Tibial artery (tissue), 4 donors: Measurements from ENCODE around the gene NANOS1.

Experiments used
- DNase-seq, 2 donors: peaks; one replicate each; pipeline ENCODE4 v3.0.0-alpha.2; 2019
- H3K27ac ChIP-seq, 2 donors: fragments of 200-600 bp; sonication (generic) in 1 of 2; 1 replicate in 1 of 2; 2 replicates in 1 of 2; pipeline ENCODE4 v1.5.1; 2018 to 2019; ENCODE audit warnings: mild to moderate bottlenecking in 1 of 2
- H3K27me3 ChIP-seq, 2 donors: fragments of 200-600 bp; sonication (generic) in 1 of 2; one replicate each; pipeline versions ENCODE4 v1.5.1 to v1.6.0; 2016 to 2019
- H3K36me3 ChIP-seq, 3 donors: fragments of 200-600 bp; sonication (generic) in 2 of 3; one replicate each; pipeline ENCODE4 v1.5.1; 2016 to 2019; ENCODE audit warnings: mild to moderate bottlenecking in 2 of 3
- H3K4me1 ChIP-seq, 4 donors: fragments of 200-600 bp; sonication (generic) in 2 of 4; 1 replicate in 3 of 4; 2 replicates in 1 of 4; pipeline ENCODE4 v1.5.1; 2016 to 2019
- H3K4me3 ChIP-seq, 2 donors: fragments of 200-600 bp; sonication (generic) in 1 of 2; 1 replicate in 1 of 2; 2 replicates in 1 of 2; pipeline ENCODE4 v1.5.1; 2018 to 2019; ENCODE audit warnings: mild to moderate bottlenecking in 2 of 2
- H3K9me3 ChIP-seq, 3 donors: fragments of 200-600 bp; sonication (generic) in 1 of 3; one replicate each; pipeline ENCODE4 v1.5.1; 2016 to 2019
- CTCF ChIP-seq, 2 experiments: fragments of 200-600 bp in 1 of 2; fragments of 450-650 bp in 1 of 2; IDR thresholded peaks; one replicate each; pipeline ENCODE4 v1.5.1; 2017 to 2019; ENCODE audit warnings: antibody characterized with exemption in 2 of 2, mild to moderate bottlenecking in 1 of 2, moderate library complexity in 1 of 2
- intact Hi-C: fragments of 100-400 bp; cut with DNase I; formaldehyde crosslinking; loops from one replicate; pipeline ENCODE4 v1.15.0; 2023; ENCODE audit warnings: low total_unique reads

NANOS1 gene

GRCh38 chr10:119020627-119020946, 8.9 kb upstream of the NANOS1 start:
- intact Hi-C loops: no loop called here
- H3K27me3 ChIP-seq: no peaks in the 10 kb centered on the region

GRCh38 chr10:119022846-119023552, 6.5 kb upstream of the NANOS1 start:
- peak in 1 of 2 donors; percentile 12 for DNase-seq
- intact Hi-C loops: no loop called here
- Histone ChIP-seq H3K27me3 (no peaks in the 10 kb centered on the region), H3K9me3 (no peaks in the 10 kb centered on the region), H3K27ac (peak overlapping the region; percentile 14 to 33), H3K4me3 (no peak overlapping the region), H3K4me1 (peaks cover 0 to 45% (median 36%) of the 10 kb centered on the region in 4 donors), H3K36me3 (no peaks in the 10 kb centered on the region)
- TF ChIP-seq CTCF (IDR thresholded peaks at IDR 0.05): no peak

More at GRCh38 chr10:119020627-119020946, 8.9 kb upstream of the NANOS1 start:
- Histone ChIP-seq H3K36me3 (no peaks in the 10 kb centered on the region), H3K4me1 (peaks cover 0 to 25% (median 22%) of the 10 kb centered on the region in 4 donors), H3K4me3 (no peak overlapping the region), H3K9me3 (no peaks in the 10 kb centered on the region), H3K27ac (no peak overlapping the region)
- DNase-seq: peak in 1 of 2 donors; percentile 29
- TF ChIP-seq CTCF (IDR thresholded peaks at IDR 0.05): no peak

GRCh38 chr10:119023553-119023868, 6.0 kb upstream of the NANOS1 start:
- TF ChIP-seq CTCF (IDR thresholded peaks at IDR 0.05): no peak
- H3K27me3 ChIP-seq: no peaks in the 10 kb centered on the region
- H3K27ac ChIP-seq: peak overlapping the region; percentile 14 to 33
- H3K4me1 ChIP-seq: peaks cover 0 to 45% (median 36%) of the 10 kb centered on the region in 4 donors
- peak in 1 of 2 donors; percentile 51 for DNase-seq
- no peak overlapping the region for H3K4me3 ChIP-seq
- no peaks in the 10 kb centered on the region for H3K36me3 ChIP-seq
- no peaks in the 10 kb centered on the region for H3K9me3 ChIP-seq
- intact Hi-C loops: no loop called here

- peak overlapping the region; percentile 67 to 74 for H3K27ac ChIP-seq
- peaks cover 0 to 51% (median 40%) of the 10 kb centered on the region in 4 donors for H3K4me1 ChIP-seq
- H3K27me3 ChIP-seq: no peaks in the 10 kb centered on the region
- no peak for TF ChIP-seq CTCF (IDR thresholded peaks at IDR 0.05)
- no peak overlapping the region for H3K4me3 ChIP-seq
- no peak for DNase-seq
- H3K9me3 ChIP-seq: no peaks in the 10 kb centered on the region
- H3K36me3 ChIP-seq: no peaks in the 10 kb centered on the region
- intact Hi-C loops: no loop called here
These were observed 4.6 kb upstream of the NANOS1 start for GRCh38 chr10:119024882-119025281.

GRCh38 chr10:119025336-119025735, 4.2 kb upstream of the NANOS1 start:
- Histone ChIP-seq H3K27ac (peak overlapping the region; percentile 67 to 74), H3K27me3 (no peaks in the 10 kb centered on the region), H3K9me3 (no peaks in the 10 kb centered on the region), H3K36me3 (no peaks in the 10 kb centered on the region), H3K4me1 (peaks cover 0 to 53% (median 42%) of the 10 kb centered on the region in 4 donors), H3K4me3 (no peak overlapping the region)
- DNase-seq: peak; percentile 56 to 89
- intact Hi-C loops: no loop called here
- no peak for TF ChIP-seq CTCF (IDR thresholded peaks at IDR 0.05)
